Umbilical cord (tissue), 2 donors: ENCODE data around the gene NFKBIB. TPM values are rescaled to one million over a fixed set of nuclear protein-coding genes. Genes with fewer than 3 reads are reported as not detected.
"Not testable (repeated sequence)": the region's sequence is repeated elsewhere in the genome, so short reads cannot be mapped to it uniquely, and the experiment has no call there.

ENCODE experiments used
- DNase-seq: peaks from one replicate; pipeline ENCODE4 v3.0.0-alpha.2; 2015; ENCODE audit warnings: low spot score
- total RNA-seq: library from RNA; depleted of rRNA; stranded (reverse); fragments of >200 nt; gene quantifications from one replicate; pipeline ENCODE4 v1.2.3, GENCODE V29; 2014; ENCODE audit warnings: low replicate concordance; ENCODE audit not compliant: insufficient read depth

Gene NFKBIB
- total RNA-seq, 1 donor from 2014 or later = 11.8 TPM

DNA sequence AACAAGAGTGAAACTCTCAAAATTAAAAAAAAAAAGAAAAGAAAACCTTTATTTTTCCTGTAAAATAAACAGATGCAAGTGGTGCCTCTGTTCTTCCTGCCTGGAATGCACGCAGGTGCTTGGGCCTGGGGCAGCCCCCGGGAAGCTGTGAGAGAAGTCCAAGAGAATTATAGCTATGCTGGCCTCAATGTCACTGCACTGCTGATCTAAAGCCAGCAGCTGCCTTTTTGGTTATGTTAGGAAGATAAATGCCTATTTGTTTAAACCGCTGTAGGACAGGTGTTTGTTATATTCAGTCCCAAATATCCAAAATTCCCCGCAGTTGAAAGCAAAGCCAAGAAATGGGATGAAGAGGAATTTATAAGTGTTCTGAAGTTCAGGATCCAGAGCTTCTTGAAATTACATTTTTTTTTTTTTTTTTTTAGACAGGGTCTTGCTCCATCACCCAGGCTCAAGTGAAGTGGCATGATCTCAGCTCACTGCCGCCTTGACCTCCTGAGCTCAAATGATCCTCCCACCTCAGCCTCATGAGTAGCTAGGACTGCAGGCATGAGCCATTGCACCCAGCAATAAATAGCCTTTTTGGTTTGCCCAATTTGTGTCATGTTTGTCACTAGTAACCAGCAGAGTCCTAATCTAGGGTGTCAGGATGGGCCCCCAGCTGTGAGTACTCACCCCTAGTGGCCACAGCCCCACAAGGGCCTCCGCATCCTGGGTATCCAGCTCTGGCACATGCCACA, 23.9 kb upstream of the NFKBIB start:
- no peak for DNase-seq

GRCh38 chr19:38877781-38878574, 21.8 kb upstream of the NFKBIB start, which contains the start of gene RINL:
Gene RINL (minus strand): TSS chr19:38878275. CDS start chr19:38876742, 1,533 bp downstream.
- DNase-seq = peak; percentile 48

- DNase-seq = no peak
Observed at GRCh38 chr19:38878575-38879399, 21.0 kb upstream of the NFKBIB start.

DNA sequence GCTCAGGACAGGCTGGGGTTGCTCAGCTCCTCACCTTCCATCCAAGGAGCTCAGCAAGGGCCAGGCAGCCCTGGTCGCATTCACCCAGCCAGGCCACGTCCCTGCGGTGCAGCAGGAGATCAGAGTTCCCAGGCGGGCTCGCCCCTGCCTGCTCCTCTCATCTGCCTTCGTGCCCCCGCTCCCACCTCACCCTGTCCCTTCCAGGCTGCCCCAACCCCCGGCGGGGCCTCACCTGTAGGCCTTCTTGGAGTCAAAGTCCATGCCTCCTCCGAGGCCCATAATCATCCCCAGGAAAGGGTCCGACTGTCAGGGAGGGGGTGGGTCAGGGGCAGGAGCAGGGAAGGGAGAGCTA, 20.4 kb upstream of the NFKBIB start:
- DNase-seq = no peak

DNA sequence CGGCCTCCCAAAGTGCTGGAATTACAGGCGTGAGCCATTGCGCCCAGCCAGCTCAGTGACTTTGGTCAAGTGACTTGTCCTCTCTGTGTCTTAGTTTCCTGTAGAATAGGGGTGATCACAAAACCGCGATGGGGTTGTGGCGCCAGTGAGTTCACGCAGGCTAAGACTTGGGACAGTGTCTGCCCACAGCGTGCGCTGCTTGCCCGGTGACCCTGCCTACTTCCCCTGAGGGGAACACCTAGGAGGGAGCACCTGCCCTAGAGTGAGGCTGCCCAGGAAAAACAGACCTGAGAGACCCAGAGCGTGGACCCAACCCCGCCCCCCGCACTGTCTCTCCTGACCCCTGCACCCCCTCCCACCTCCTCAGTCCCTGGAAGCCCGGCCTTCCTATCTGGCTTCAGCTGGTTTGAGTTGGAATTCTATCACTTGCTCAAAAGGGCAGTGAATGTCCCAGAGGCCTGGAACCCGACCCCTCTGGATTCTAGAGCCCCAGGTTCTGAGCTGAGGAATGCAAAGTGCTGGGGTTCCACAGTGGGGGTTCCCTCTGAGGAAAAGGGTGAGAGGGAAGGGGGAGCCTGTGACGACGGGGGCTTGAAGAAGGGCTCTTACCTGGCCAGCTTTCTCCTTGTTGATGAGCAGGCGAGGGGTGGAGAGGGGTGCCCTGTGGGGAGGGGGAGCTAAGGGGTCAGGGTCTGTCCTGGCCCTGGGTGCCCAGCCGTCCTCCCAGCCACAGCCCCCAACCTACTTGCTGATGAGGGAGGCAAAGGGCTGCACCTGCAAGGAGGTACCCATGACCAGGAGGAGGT, 19.5 kb upstream of the NFKBIB start:
- DNase-seq = no peak

DNA sequence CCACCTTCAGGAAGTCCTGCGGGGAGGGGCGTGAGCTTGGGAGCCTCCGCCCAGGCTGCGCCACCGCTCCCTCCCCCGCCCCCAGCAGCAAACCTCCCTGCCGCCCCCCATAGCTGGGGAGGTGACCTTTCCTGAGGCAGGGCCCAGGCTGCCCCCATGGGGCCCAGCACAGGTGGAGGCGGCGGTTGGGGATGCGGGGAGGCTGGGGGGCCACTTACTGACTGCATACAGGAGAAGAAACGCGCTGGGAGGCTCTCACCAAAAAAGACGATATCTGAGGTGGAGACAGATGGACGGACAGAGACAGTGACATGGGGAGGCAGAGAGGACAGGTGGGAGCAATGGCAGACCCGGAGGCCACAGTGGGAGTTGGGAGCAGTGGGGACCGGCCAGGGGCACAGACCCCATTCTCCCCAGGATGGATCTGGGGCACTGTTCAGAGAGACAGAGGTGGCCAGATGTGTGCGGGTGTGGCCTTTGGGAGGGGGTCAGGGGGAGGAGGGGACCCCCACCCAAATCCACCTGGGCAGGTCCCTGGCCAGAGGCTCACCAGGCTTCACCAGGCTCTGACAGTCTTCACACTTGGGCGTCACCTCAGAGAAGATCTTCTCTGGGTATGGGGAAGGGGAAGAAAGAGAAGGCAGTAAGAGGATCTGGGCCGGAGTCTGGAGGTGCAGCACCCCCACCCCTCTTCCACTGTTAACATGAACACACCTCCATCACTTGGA, 18.7 kb upstream of the NFKBIB start:
- no peak for DNase-seq

DNA sequence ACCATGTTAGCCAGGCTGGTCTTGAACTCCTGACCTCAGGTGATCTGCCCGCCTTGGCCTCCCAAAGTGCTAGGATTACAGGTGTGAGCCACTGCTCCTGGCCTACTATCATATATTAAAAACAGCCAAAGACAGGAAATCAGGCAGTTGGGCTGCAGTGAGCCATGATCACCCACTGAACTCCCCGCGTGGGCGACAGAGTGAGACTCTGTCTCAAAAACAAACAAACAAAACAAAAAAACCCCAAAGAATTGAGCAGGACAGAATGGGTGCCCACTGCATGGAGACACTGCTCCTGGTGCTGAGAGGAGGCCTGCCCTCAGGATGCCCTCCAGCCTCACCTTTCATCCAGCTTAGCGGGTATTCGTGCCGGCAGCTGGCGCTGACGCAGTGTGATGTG, 16.5 kb upstream of the NFKBIB start:
- no peak for DNase-seq

GRCh38 chr19:38884691-38885090, 15.1 kb upstream of the NFKBIB start:
- DNase-seq = not testable (repeated sequence)

DNA sequence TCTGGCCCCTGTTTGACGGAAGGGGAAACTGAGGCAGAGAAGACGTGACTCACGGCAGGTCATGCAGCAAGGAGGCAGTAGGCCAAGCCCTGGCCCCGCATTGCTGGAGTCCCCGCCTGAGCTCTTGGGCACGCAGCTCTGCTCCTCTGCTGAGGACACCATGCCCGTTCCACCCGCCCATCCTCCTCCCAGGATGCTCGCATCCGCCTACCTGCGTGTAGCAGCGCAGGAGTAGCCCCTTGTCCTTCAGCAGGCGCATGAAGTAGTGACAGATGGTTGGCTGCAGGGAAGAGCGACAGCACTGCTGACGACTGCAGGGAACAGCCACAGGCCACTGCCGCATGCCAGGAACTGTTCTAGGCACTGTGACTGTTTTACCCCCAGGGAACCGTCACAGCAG, 10.9 kb upstream of the NFKBIB start:
- no peak for DNase-seq

DNA sequence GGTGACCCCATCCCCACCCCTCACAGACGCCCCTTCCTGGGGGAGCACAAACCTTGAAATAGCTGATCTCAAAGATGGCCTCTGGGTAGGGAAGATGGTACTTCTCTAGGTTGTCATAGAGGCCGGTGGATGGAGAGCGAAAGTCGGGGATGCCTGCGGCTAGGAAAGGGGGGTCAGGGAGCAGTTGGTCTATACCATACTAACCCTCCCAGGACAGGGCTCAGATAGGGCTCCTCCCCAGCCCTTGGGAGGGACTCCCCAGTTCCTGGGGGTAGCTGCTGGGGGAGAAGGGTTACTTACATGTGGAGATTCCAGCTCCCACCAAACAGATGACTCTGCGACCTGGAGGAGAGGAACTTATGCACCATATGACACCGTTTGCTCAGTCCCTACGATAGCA, 10.0 kb upstream of the NFKBIB start:
- no peak for DNase-seq

DNA sequence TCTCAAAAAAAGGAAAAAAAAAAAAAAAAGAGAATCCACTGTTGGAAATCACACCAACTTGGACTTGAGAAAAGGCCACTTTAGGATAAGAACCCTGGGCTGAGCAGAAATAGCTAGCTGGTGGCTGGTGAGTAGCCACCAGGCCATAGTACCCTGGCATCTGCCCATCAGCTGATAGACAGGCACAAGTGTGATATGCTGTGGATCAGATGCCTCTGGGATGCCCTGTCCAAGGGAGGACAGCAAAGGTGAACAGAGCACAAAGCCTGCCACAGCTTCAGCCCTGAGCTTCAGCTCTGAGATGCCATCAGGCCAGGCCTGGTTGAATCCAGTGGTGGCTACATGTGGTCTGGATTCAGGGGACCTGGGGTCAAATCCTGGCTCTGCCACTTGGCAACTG, 9.1 kb upstream of the NFKBIB start:
- DNase-seq = no peak

GRCh38 chr19:38891771-38892170, 8.0 kb upstream of the NFKBIB start:
- no peak for DNase-seq

DNA sequence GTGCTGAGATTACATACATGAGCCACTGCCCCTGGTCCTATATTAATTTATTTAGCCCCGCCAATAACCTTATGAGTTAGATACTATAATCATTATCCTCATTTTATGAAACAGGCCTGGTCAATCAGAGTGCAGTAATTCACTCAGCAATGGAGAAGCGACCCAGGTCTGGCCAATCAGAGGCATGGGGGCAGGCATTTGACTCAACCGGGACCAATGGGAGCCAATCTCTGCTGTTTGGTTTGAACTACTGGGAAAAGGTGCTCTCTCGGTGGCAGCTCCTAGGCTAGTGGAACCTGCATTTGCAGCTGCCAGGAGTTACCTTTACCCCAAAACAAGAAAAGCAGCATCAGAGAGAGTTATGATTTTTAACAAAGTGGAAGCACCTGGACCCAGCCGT, 6.9 kb upstream of the NFKBIB start:
- no peak for DNase-seq

DNA sequence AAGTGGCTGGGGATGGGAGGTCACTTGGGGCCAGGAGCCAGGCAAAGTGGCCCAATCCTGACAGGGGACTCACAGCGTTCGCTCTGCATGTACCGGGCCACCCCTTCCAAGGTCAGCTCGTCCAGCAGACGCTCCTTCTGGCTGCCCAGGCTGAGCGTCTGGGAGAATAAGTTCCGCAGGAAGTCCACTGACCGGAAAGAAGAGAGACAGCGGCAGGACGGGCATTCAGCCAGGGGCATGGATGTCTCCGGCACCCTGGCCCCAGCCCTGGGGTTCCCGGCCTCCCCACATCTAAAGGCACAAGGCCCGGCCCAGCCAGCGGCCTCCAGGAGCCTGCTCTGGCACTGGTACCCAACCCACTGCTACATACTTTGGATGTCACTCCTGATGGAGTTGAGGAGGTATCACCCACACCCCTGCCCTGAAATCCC, 6.4 kb upstream of the NFKBIB start:
- no peak for DNase-seq

DNA sequence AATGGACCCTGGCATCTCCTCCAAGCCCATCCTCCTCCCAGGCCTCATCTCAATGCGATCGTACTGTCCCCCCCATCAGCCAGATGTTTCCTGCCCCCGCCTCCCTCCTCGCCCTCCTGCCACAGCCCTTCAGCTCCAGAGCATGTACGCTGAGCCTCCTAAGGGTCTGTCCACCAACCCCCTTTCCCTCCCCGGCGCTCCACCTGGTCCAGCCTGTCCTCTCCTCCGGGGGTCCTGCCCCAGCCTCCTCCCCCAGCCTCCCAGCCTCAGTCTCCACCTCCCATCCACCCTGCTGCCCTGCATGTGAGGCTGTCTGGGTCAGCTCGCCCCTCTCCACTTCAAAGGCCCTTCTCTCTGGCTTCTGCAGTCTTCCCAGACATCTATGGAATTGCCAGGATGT, 4.8 kb upstream of the NFKBIB start:
- no peak for DNase-seq

- DNase-seq = no peak
Observed at GRCh38 chr19:38898788-38899446, 852 bp upstream of the NFKBIB start.

- DNase-seq = peak; percentile 8
Observed at GRCh38 chr19:38900202-38900629, 447 bp downstream of the NFKBIB start.

DNA sequence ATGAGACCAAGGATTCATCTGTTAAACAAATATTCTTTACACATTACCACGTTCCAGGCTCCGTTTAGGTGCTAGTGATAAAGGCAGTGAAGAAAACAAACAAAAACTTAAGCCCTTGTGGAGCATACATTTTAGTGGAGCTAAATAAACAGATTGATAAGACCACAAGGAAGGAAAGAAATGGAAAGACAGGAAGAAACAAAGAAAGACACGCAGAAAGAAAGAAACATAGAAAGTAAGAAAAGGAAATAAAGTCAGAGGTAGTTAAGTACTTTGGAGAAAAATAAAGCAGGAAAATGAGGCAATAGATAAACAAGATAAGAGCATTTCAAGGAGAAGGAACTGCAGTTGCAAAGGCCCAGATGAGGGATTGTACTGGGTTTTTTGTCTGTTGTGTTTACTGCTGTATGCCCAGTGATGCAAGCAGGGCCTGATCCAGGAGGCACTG, 998 bp downstream of the NFKBIB start:
- DNase-seq = no peak

DNA sequence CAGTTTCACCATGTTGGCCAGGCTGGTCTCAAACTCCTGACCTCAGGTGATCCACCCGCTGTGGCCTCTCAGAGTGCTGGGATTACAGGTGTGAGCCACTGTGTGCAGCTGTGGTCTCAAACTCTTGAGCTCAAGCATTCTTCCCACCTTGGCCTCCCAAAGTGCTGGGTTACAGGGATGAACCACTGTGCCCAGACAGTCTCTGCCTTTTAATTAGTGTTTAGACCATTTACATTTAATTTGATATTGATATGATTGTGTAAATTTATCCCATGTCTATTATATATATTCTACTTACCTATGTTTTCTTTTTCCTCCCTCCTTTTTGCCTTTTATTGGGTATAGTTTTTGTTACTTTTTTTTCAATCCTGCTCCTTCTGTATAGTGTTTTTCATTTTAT, 1.9 kb downstream of the NFKBIB start:
- no peak for DNase-seq
